Measurements from ENCODE around the gene EN1.

- no peak for TF ChIP-seq CTCF (IDR thresholded peaks at IDR 0.05)
- TF ChIP-seq EP300 (IDR thresholded peaks at IDR 0.05): no peak
- no peak for TF ChIP-seq POLR2A (IDR thresholded peaks at IDR 0.05)
- no peak for TF ChIP-seq POLR2AphosphoS5 (IDR thresholded peaks at IDR 0.05)
Measured at GRCh38 chr2:118837067-118837466, 10.4 kb downstream of the EN1 start.

Data from gastroesophageal sphincter (tissue), 3 donors.